ENCODE results near the gene SEMA3G. TPM values are rescaled to one million over a fixed set of nuclear protein-coding genes. Genes with fewer than 3 reads are reported as not detected.

The SEMA3G gene
- polyA plus RNA-seq, 1 donor = 14.1 TPM

GRCh38 chr3:52479877-52480575, 35.1 kb upstream of the SEMA3G start:
- DNase-seq (ENCODE audit: low read depth) = no peak

GRCh38 chr3:52479037-52479876, 34.4 kb upstream of the SEMA3G start:
- DNase-seq (ENCODE audit: low read depth) = no peak

GRCh38 chr3:52477796-52478095, 32.8 kb upstream of the SEMA3G start:
- DNase-seq (ENCODE audit: low read depth) = no peak

GRCh38 chr3:52477076-52477795, 32.3 kb upstream of the SEMA3G start:
- no peak for DNase-seq (ENCODE audit: low read depth)

DNA sequence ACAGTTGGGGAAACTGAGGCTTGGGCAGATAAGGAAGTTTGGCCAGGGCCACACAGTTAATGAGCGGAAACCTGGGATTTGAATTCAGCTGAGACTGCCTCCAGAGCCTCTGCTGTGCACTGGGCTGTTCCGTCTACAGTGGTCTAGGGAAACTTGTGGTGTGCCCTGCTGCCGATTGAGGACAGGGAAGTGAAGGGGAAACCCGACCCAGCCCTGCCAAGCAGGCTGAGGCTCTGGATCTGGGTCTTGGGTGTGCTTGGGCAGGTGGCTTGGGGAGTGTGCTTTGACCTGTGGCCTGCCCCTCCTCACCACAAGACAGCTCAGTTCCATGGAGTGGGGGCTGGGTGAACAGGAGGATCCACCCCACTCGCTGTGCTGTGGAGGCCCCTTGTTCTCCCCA, 28.1 kb upstream of the SEMA3G start:
- no peak for DNase-seq (ENCODE audit: low read depth)

- DNase-seq (ENCODE audit: low read depth) = no peak
Observed at GRCh38 chr3:52472239-52473000, 27.5 kb upstream of the SEMA3G start.

GRCh38 chr3:52471371-52472238, 26.7 kb upstream of the SEMA3G start:
- no peak for DNase-seq (ENCODE audit: low read depth)

- no peak for DNase-seq (ENCODE audit: low read depth)
Observed at GRCh38 chr3:52470920-52471319, 26.0 kb upstream of the SEMA3G start.

GRCh38 chr3:52469001-52469400, 24.1 kb upstream of the SEMA3G start:
- no peak for DNase-seq (ENCODE audit: low read depth)

DNA sequence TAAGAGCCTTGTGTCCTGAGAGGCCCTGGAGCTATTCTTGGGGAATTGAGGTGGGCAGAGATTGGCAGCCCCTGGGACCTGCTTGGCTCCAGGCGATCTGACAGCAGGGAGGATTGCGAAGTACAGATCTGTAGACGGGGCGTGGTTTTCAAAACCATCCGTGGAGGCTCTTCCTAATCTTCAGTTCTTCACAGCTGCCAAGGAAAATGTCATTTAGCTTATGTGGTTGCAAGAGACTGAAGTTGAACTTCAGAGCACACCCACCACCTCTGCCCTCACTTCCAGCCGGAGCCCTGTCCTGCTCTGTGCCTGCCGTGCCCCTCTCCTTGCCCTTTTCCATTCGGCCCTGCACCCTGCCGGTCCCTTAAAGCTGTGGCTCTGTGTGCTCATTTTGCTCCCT, 23.4 kb upstream of the SEMA3G start:
- DNase-seq (ENCODE audit: low read depth) = no peak

- no peak for DNase-seq (ENCODE audit: low read depth)
Observed at GRCh38 chr3:52463416-52463815, 18.5 kb upstream of the SEMA3G start.

DNA sequence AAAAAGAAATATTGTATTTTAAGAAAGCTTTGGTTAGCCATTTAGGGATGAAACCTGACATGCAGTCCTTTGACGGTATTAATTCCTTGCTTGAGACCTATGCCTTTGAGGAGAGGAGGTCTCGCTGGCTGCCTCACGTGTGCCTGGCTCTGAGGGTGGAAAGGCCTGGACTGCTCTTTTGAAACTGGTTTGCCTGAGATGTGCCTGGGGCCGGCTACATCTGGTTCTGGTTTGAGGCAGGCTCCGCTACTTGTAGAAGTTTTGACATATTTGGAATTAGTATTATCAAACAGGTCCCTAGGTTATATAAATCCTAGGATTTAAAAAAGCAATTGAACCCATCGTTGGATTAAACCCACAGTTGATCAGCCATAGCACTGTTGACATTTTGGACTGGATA, 17.0 kb upstream of the SEMA3G start:
- DNase-seq (ENCODE audit: low read depth) = no peak

DNA sequence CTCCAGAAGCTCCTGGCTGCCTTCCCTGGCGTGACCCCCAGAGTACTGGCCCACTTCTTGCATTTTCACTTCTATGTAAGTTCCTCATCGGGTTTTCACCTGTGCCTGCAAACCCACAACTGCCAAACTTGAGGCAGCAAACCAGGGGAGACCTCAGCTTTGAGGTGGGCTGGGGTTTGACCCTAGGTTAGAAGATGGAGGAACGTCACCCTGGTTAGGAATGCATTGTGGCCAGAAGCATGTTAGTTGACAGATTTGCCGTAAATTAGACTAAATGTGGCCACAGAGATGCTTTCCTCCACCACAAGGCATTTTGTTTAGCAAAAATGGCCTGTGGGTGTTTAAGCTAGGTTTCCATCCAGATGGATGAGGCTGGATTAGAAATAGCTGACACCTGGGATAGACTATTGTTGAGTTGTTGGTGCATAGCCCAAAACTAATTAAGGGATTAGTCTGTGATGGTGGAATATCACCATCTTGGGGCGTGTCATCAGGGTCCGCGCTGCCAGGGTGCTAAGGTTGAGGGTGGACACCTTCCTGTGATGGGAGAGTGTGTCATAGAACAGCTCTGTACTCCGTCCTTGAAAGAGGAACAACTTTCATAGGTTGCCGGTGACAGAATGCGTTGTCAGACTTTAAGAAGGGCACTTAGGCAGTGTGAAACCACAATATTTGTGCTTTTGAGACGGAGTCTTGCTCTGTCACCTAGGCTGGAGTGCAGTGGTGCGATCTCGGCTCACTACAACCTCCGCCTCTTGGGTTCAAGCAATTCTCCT, 14.1 kb upstream of the SEMA3G start:
- no peak for DNase-seq (ENCODE audit: low read depth)

GRCh38 chr3:52458031-52458760, 13.3 kb upstream of the SEMA3G start:
- no peak for DNase-seq (ENCODE audit: low read depth)

DNA sequence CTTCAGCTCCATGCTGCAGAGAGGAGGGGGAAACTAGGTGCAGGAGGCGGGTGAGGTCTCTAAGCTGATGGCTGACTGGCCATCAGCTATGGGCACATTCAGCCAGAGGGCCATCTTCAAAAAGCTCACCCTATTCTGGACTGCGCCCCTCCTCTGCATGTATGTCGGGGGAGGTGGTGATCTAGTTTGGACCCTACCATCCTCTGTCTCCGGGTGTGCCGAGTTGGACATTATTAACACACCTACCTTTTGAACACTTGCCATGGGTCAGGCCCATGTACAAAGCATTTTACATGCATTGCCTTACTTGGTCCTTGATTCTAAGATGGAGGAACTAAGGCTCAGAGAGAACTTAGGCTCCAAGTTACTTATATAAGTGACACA, 11.9 kb upstream of the SEMA3G start:
- no peak for DNase-seq (ENCODE audit: low read depth)

DNA sequence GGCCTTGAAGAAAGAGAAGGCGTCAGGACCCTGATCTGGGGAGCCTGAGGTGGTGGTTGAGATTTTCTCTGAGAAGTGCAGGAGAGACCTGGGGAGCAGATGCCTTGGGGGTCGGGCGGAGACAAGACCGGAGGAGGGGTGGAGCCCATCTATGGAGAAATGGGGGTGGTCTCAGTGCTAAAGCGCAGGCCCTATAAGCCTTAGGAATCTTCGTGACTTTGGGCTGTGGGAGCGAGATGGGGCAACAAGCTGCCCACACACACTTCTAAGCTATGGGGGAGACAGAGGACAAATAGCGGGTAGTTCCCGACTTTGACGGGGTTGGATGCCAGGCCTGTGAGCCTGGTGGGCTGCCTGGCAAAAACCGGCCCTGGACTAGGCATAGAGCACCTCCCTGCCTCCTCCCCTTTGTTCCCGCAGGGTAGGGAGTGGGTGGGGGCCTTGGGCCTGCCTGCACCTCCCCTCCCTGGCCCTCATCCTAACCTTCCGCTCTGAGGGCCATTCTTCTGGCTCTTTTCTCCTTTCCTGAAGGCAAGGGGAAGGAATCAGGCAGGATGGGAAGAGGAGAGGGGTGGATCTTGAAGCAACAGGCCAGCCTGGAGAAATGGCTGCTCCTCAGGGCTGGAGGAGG, 11.4 kb upstream of the SEMA3G start:
- DNase-seq (ENCODE audit: low read depth) = no peak

DNA sequence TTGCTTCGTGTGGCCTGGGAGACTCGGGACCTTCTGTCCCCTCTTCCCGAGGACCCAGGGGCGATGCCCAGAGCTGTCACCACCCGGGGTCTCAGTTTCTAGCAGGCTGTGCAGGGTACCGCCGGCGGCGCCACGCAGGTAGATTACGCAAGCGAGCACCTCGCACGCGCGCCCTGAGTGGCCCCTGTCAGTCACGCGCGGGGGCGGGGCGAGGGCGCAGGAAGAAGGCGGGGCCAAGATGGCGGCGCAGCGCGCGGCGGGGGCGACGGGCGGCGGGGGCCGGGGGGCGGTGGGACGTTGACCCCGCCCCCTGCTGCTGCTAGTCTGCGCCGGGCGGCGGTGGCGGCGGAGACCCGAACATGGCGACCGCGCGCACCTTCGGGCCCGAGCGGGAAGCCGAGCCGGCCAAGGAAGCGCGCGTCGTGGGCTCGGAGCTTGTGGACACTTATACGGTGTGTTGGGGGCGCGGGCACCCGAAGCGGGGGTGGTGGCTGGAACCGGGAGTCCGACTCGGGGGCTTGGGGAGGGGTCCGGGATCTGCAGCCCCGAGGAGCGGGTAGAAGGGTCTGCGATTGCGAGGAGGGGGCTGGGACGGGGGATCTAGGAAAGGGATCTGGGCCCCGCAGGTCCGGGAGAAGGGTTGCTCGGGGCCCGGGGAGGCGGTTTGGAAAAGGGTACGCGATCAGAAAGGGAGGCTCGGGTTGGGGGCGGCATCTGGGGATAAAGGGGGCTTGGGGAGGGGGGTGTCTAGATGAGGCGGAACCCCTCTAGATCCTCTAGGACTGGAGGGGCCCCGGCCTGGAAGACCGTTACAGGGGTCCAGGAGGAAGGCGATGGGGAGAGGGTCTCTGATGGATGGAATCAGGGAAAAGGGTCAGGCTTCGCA, 10.6 kb upstream of the SEMA3G start, which contains the start of gene NISCH:
TSS of gene NISCH (plus strand) at position 322 of the 886 bp plus-strand sequence. CDS start at position 360, 38 bp downstream.
- no peak for DNase-seq (ENCODE audit: low read depth)

DNA sequence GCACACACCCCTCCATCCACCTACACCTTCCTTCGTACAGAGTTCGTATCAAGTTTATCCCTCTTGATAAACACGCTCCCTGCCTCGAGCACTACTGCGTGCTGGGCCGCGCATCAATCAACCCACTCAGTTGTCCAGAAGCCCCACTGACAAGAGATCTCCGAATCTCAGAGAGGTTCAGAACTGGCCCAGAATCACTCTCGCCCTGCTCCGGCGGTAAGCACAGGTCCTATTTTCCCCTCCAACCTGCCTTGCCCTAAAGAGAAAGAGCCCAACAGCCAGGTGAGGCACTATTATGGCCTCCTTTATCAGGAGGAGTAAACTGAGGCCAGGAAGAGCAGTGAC, 10.0 kb upstream of the SEMA3G start:
- DNase-seq (ENCODE audit: low read depth) = no peak

Data from forelimb muscle (tissue), 1 donor.